ENCODE data around the gene PSMD1. TPM values are rescaled to one million over a fixed set of nuclear protein-coding genes. Genes with fewer than 3 reads are reported as not detected.

Gene PSMD1
- total and polyA plus RNA-seq, 12 donors: 38.9 to 226 (median 86.3) TPM

GRCh38 chr2:231084565-231084964, 27.9 kb downstream of the PSMD1 start:
- H3K27ac ChIP-seq: no peak overlapping the region
- TF ChIP-seq CTCF (IDR thresholded peaks at IDR 0.05): no peak
- TF ChIP-seq POLR2A (IDR thresholded peaks at IDR 0.05): no peak
- H3K36me3 ChIP-seq (replicated peaks in 1 of 2): peaks cover 0 to 88% of the 10 kb centered on the region in 2 donors
- no peak overlapping the region for H3K4me3 ChIP-seq
- no peaks in the 10 kb centered on the region for H3K4me1 ChIP-seq (replicated peaks in 1 of 2)
- no peaks in the 10 kb centered on the region for H3K27me3 ChIP-seq
- 79 to 90% (median 84%) methylated on average over 1 of the region's 1 CpG for WGBS, 4 donors
- intact Hi-C loops (cut with DNase I): no loop called here
- no peak for DNase-seq
- H3K9me3 ChIP-seq (replicated peaks in 1 of 3): no peaks in the 10 kb centered on the region

- intact Hi-C loops (cut with DNase I): no loop called here
- Histone ChIP-seq H3K27me3 (no peaks in the 10 kb centered on the region), H3K27ac (no peak overlapping the region), H3K9me3 (replicated peaks in 1 of 3) (no peaks in the 10 kb centered on the region), H3K4me1 (replicated peaks in 1 of 2) (no peaks in the 10 kb centered on the region), H3K36me3 (replicated peaks in 1 of 2) (peaks cover 0 to 50% of the 10 kb centered on the region in 2 donors), H3K4me3 (no peak overlapping the region)
- TF ChIP-seq POLR2A (IDR thresholded peaks at IDR 0.05) (no peak), CTCF (IDR thresholded peaks at IDR 0.05) (no peak)
- no peak for DNase-seq
- 65 to 73% (median 69%) methylated on average over 4 of the region's 4 CpGs for WGBS, 4 donors
Observed at GRCh38 chr2:231088754-231089153, 32.1 kb downstream of the PSMD1 start.

GRCh38 chr2:231093933-231094332, 37.3 kb downstream of the PSMD1 start:
- no peak overlapping the region for H3K4me3 ChIP-seq
- intact Hi-C loops (cut with DNase I): loop anchor here in 1 of 2 donors (10.0 kb wide), 1 partner anchor 341 kb away; no protein-coding TSS in a partner anchor
- TF ChIP-seq CTCF (IDR thresholded peaks at IDR 0.05): no peak
- no peak for TF ChIP-seq POLR2A (IDR thresholded peaks at IDR 0.05)
- 94 to 97% (median 97%) methylated on average over 5 of the region's 5 CpGs for WGBS, 4 donors
- no peaks in the 10 kb centered on the region for H3K4me1 ChIP-seq (replicated peaks in 1 of 2)
- H3K9me3 ChIP-seq (replicated peaks in 1 of 3): no peaks in the 10 kb centered on the region
- H3K27ac ChIP-seq: no peak overlapping the region
- peaks cover 0 to 9% of the 10 kb centered on the region in 2 donors for H3K36me3 ChIP-seq (replicated peaks in 1 of 2)
- no peaks in the 10 kb centered on the region for H3K27me3 ChIP-seq
- no peak for DNase-seq

- peaks cover 0 to 7% of the 10 kb centered on the region in 2 donors for H3K36me3 ChIP-seq (replicated peaks in 1 of 2)
- no peaks in the 10 kb centered on the region for H3K4me1 ChIP-seq (replicated peaks in 1 of 2)
- H3K27ac ChIP-seq: no peak overlapping the region
- WGBS, 4 donors: 95 to 97% (median 95%) methylated on average over 4 of the region's 4 CpGs
- no peaks in the 10 kb centered on the region for H3K27me3 ChIP-seq
- H3K9me3 ChIP-seq (replicated peaks in 1 of 3): peaks cover 0 to 4% (median 0%) of the 10 kb centered on the region in 3 donors
- DNase-seq: no peak
- H3K4me3 ChIP-seq: no peak overlapping the region
- no peak for TF ChIP-seq CTCF (IDR thresholded peaks at IDR 0.05)
- TF ChIP-seq POLR2A (IDR thresholded peaks at IDR 0.05): no peak
- intact Hi-C loops (cut with DNase I): loop anchor here in 1 of 2 donors (10.0 kb wide), 1 partner anchor 340 kb away; no protein-coding TSS in a partner anchor
Observed at GRCh38 chr2:231094736-231095346, 38.2 kb downstream of the PSMD1 start.

Measured in adrenal gland (tissue), 12 donors.